Omental fat pad (tissue), 4 donors: ENCODE measurements around the gene ERCC4. TPM values are rescaled to one million over a fixed set of nuclear protein-coding genes. Genes with fewer than 3 reads are reported as not detected.

Source experiments
- ATAC-seq: fragments of 150-250 bp; one replicate; pipeline ENCODE4 v1.9.1; 2016; ENCODE audit warnings: mild to moderate bottlenecking, moderate library complexity; ENCODE audit not compliant: low FRiP score
- DNase-seq: peaks from one replicate; pipeline ENCODE4 v3.0.0-alpha.2; 2019; ENCODE audit warnings: low spot score
- CTCF ChIP-seq, 3 donors: fragments of 450-650 bp; IDR thresholded peaks; one replicate each; pipeline ENCODE4 v1.5.1; 2016 to 2017; ENCODE audit warnings: antibody characterized with exemption in 3 of 3, mild to moderate bottlenecking in 3 of 3, moderate library complexity in 2 of 3
- total RNA-seq, 4 donors: library from RNA; depleted of rRNA; stranded (reverse); fragments of >200 nt; gene quantifications; one replicate each; pipeline ENCODE4 v1.1.0, GENCODE V29; 2016

Gene ERCC4
- total RNA-seq, 4 donors from 2014 or later = 4.8 to 8.7 (median 6.0) TPM

- DNase-seq (no peak), ATAC-seq (no peak)
- TF ChIP-seq CTCF (IDR thresholded peaks at IDR 0.05) = no peak
These were observed 76.9 kb downstream of the ERCC4 start for GRCh38 chr16:13996778-13997288.

GRCh38 chr16:13997526-13997925 is 77.6 kb downstream of the ERCC4 start:
- ATAC-seq (no peak), DNase-seq (no peak)
- TF ChIP-seq CTCF (IDR thresholded peaks at IDR 0.05) = no peak

GRCh38 chr16:13997933-13998332 is 78.0 kb downstream of the ERCC4 start:
- ATAC-seq (no peak), DNase-seq (no peak)
- no peak for TF ChIP-seq CTCF (IDR thresholded peaks at IDR 0.05)

GRCh38 chr16:13999071-13999894 is 79.3 kb downstream of the ERCC4 start:
- no peak for TF ChIP-seq CTCF (IDR thresholded peaks at IDR 0.05)
- DNase-seq (no peak), ATAC-seq (no peak)

- no peak for DNase-seq
- no peak for ATAC-seq
These were observed 80.0 kb downstream of the ERCC4 start for GRCh38 chr16:13999895-14000425.

GRCh38 chr16:14001521-14001920 is 81.6 kb downstream of the ERCC4 start:
- DNase-seq = no peak
- ATAC-seq = no peak

More at GRCh38 chr16:13999895-14000425, 80.0 kb downstream of the ERCC4 start:
- TF ChIP-seq CTCF (IDR thresholded peaks at IDR 0.05) = no peak

More at GRCh38 chr16:14001521-14001920, 81.6 kb downstream of the ERCC4 start:
- no peak for TF ChIP-seq CTCF (IDR thresholded peaks at IDR 0.05)

Other genes with a start within 250 kb of the ERCC4 start
- gene MRTFB, start 151.2 kb downstream of the ERCC4 start, total RNA-seq = 100 to 1,000 TPM in 1 of 4 donors, 10 to 100 TPM in 3; 17.5 to 107 (median 55.8) TPM